ENCODE measurements around the gene TEP1. TPM values are rescaled to one million over a fixed set of nuclear protein-coding genes. Genes with fewer than 3 reads are reported as not detected.

Gene TEP1
- total RNA-seq, 1 experiment from 2014 or later, result 17.1 TPM

GRCh38 chr14:20332788-20333493 is 80.4 kb downstream of the TEP1 start, which contains the start of gene CCNB1IP1:
CCNB1IP1 (minus strand) TSS chr14:20333279; CDS start chr14:20316523, 16,756 bp downstream.
- in situ Hi-C loops (cut with HindIII; ENCODE audit: low pct_unique_long_range_greater_than_20kb, low sequenced_read_pairs), result no loop called here

GRCh38 chr14:20332431-20332787 is 80.9 kb downstream of the TEP1 start:
- Histone ChIP-seq H3K4me3 (ENCODE audit: low read depth in 2 of 2, low read length in 2 of 2) (peak overlapping the region; percentile 77 to 85), H3K27ac (ENCODE audit: low read length) (peak overlapping the region; percentile 89), H3K4me1 (ENCODE audit: control insufficient read depth, insufficient read depth, low read length) (peaks cover 6% of the 10 kb centered on the region), H3K9me3 (ENCODE audit: control insufficient read depth, insufficient read depth, low read depth, low read length) (no peaks in the 10 kb centered on the region), H3K27me3 (ENCODE audit: control insufficient read depth, insufficient read depth, low read length) (no peaks in the 10 kb centered on the region), H3K36me3 (ENCODE audit: control insufficient read depth, insufficient read depth, low read length) (peaks cover 10% of the 10 kb centered on the region)
- in situ Hi-C loops (cut with HindIII; ENCODE audit: low pct_unique_long_range_greater_than_20kb, low sequenced_read_pairs) (no loop called here), intact Hi-C loops (cut with micrococcal nuclease; ENCODE audit: unreplicated experiment) (no loop called here)
- ChIA-PET POLR2A (interaction anchor here (0.7 to 2.3 kb wide), 2 partner anchors 11 to 16 kb away, joined by 3 to 17 read pairs; partner anchors contain the start of gene PARP2), CTCF (interaction anchor here (0.6 to 1.4 kb wide), 2 partner anchors 359 to 735 kb away, joined by 3 to 4 read pairs; no protein-coding TSS in a partner anchor)
- no peak for DNase-seq (ENCODE audit: low read depth, low spot score)
- TF ChIP-seq POLR2AphosphoS5 (IDR thresholded peaks at IDR 0.05; ENCODE audit: low read depth, low read length) (no peak), TCF7L2 (IDR thresholded peaks at IDR 0.05; ENCODE audit: low read depth, low read length) (no peak), SIN3A (IDR thresholded peaks at IDR 0.05; ENCODE audit: borderline replicate concordance, insufficient read depth, low read depth, low read length) (no peak), REST (IDR thresholded peaks at IDR 0.05; ENCODE audit: insufficient read depth in 1 of 2, low read depth in 2 of 2, low read length in 1 of 2) (no peak), CTCF (IDR thresholded peaks at IDR 0.05) (no peak)
- no TSS peak for BruUV-seq (replicated peaks)
- no peak for ATAC-seq

More at GRCh38 chr14:20332788-20333493, 80.4 kb downstream of the TEP1 start, which contains the start of gene CCNB1IP1:
- H3K27ac ChIP-seq (ENCODE audit: low read length), result peak within 1 kb of the TSS; percentile 89
- H3K27me3 ChIP-seq (ENCODE audit: control insufficient read depth, insufficient read depth, low read length), result no peaks in the 10 kb centered on the region
- H3K4me1 ChIP-seq (ENCODE audit: control insufficient read depth, insufficient read depth, low read length), result peaks cover 6% of the 10 kb centered on the region
- TF ChIP-seq POLR2AphosphoS5 (IDR thresholded peaks at IDR 0.05; ENCODE audit: low read depth, low read length) (peak; percentile 70; the same call in 1 of the 2 replicates), SIN3A (IDR thresholded peaks at IDR 0.05; ENCODE audit: borderline replicate concordance, insufficient read depth, low read depth, low read length) (no peak)
- peak; percentile 64 for DNase-seq (ENCODE audit: low read depth, low spot score)
- TSS peak; percentile 96 for BruUV-seq (replicated peaks)
- H3K36me3 ChIP-seq (ENCODE audit: control insufficient read depth, insufficient read depth, low read length), result peaks cover 9% of the 10 kb centered on the region
- H3K9me3 ChIP-seq (ENCODE audit: control insufficient read depth, insufficient read depth, low read depth, low read length), result no peaks in the 10 kb centered on the region
- intact Hi-C loops (cut with micrococcal nuclease; ENCODE audit: unreplicated experiment), result no loop called here
- peak within 1 kb of the TSS; percentile 77 to 85 for H3K4me3 ChIP-seq (ENCODE audit: low read depth in 2 of 2, low read length in 2 of 2)
- ATAC-seq, result peak; percentile 99
- CTCF ChIA-PET, result interaction anchor here (0.6 to 1.4 kb wide), 2 partner anchors 358 to 734 kb away, joined by 3 to 4 read pairs; no protein-coding TSS in a partner anchor
- POLR2A ChIA-PET, result interaction anchor here (0.7 to 2.3 kb wide), 2 partner anchors 10 to 16 kb away, joined by 3 to 17 read pairs; partner anchors contain the start of gene PARP2
